Mononuclear cell (primary cell): Measurements from ENCODE around the gene VKORC1. TPM values are rescaled to one million over a fixed set of nuclear protein-coding genes. Genes with fewer than 3 reads are reported as not detected.

Experiments
- H3K27me3 ChIP-seq: 2 replicates; pipeline ENCODE4 v1.6.0; 2011; ENCODE audit warnings: low read length, control low read depth; ENCODE audit not compliant: insufficient read depth
- H3K4me1 ChIP-seq: 2 replicates; pipeline ENCODE4 v1.5.1; 2011; ENCODE audit warnings: mild to moderate bottlenecking, low read length, control low read depth; ENCODE audit not compliant: insufficient read depth
- H3K4me3 ChIP-seq: 2 replicates; pipeline ENCODE4 v1.5.1; 2011; ENCODE audit warnings: mild to moderate bottlenecking, low read length, moderate library complexity
- H3K9me3 ChIP-seq: 2 replicates; pipeline ENCODE4 v1.5.1; 2011; ENCODE audit warnings: low read depth, mild to moderate bottlenecking, control low read depth, low read length
- total RNA-seq: library from RNA; depleted of rRNA; stranded (reverse); fragments of >200 nt; gene quantifications from one replicate; pipeline ENCODE4 v1.2.3, GENCODE V29; 2012

The VKORC1 gene
- total RNA-seq, 1 donor, result 27.1 TPM

DNA sequence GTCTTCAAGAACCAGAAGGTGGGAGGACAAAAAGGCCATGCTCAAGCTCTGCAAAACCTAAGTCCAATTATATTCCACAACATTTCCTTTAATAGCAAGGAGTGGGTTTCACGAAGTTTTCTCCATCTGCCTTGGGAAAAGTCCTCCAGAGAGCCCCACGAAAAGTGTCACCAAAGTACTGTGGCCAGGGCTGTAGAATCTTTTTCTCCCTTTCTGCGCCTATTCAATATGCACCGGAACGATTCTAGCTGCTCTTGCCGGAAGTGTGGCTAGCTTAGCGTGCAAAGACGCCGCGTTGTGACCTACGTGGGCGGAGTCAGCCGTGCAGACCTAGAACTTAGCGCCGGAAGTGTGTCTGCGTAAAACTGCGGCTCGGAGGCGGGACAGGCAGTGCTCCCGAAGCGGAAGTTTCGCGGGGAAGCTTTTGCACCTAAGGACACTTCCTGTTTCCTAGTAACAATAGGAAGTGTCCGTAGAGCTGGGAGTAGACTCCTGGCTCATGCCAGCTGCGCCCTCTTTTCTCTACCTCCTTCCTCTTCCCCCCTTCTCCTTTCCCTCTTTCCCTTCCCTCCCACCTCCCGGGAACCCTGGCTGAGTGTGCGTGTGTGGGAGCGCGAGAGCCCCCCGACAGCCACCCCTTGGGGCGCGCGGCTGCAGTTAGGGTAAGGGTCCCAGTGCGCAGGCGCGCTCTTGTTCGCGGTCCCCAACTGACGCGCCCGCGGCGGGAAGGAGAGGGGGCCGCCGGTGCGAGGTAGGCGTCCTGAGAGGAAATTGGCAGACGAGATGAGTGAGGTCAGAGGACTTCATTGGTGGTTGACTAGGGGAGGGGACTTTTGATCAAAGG, 20.4 kb downstream of the VKORC1 start, which contains the start of the genes ZNF646 and ZNF668:
Gene ZNF646 (plus strand): TSS at position 453 of the 844 bp plus-strand sequence. CDS start 1,903 bp downstream, outside the sequence.
Gene ZNF668 (minus strand): TSS at position 271 of the 844 bp plus-strand sequence. CDS start 9,781 bp downstream, outside the sequence.
- Histone ChIP-seq H3K4me1 (peaks cover 36% of the 10 kb centered on the region), H3K27me3 (no peaks in the 10 kb centered on the region), H3K9me3 (no peaks in the 10 kb centered on the region), H3K4me3 (peak within 1 kb of the TSS; percentile 79)

DNA sequence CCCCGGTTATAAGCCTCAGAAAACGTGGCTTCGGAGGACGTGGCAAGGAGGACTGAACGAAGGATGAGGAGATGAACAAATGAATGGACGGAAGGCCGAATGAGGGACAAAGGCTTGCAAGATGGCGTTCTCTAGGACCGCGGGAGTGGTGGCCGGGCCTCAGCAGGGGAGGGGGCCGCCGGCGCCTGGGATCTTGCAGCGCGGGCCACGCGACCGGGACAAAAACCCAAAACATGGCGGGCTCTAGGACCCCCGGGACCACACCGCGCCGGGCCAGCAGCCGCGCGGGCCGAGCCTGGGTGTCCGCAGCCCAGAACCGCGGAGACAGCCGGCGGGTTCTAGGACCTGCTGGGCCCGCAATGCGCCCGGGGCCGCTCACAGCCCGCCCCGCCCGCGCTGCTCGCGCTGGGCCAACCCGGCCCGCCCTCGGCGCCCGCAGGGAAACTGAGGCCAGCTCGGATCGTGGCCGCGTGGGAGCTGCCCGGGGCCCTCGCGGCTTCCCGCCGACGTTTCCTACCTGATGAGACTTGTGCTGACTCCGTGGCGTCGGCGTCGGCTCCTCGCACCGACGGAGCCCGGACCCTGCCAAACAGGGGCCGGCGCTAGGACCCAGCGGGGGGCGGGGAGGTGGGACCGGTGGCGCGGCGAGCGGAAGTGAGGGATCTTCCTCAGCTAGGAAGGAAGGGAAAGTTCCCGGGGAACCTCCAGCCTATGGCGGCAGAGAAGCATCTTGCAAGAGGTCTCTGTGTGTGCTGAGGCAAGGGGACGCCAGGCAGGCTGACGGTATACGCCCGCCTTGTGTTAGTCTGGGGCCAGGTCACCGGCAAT, 21.2 kb downstream of the VKORC1 start:
- no peaks in the 10 kb centered on the region for H3K9me3 ChIP-seq
- H3K4me3 ChIP-seq, result peak overlapping the region; percentile 79
- H3K4me1 ChIP-seq, result peaks cover 31% of the 10 kb centered on the region
- no peaks in the 10 kb centered on the region for H3K27me3 ChIP-seq

- Histone ChIP-seq H3K4me3 (peak overlapping the region; percentile 79), H3K9me3 (no peaks in the 10 kb centered on the region), H3K4me1 (peaks cover 31% of the 10 kb centered on the region)
Measured at GRCh38 chr16:31072540-31073141, 22.0 kb downstream of the VKORC1 start.

GRCh38 chr16:31071861-31072260, 22.7 kb downstream of the VKORC1 start:
- peaks cover 31% of the 10 kb centered on the region for H3K4me1 ChIP-seq
- H3K4me3 ChIP-seq, result no peak overlapping the region
- H3K9me3 ChIP-seq, result no peaks in the 10 kb centered on the region
- no peaks in the 10 kb centered on the region for H3K27me3 ChIP-seq

More at GRCh38 chr16:31072540-31073141, 22.0 kb downstream of the VKORC1 start:
- no peaks in the 10 kb centered on the region for H3K27me3 ChIP-seq

DNA sequence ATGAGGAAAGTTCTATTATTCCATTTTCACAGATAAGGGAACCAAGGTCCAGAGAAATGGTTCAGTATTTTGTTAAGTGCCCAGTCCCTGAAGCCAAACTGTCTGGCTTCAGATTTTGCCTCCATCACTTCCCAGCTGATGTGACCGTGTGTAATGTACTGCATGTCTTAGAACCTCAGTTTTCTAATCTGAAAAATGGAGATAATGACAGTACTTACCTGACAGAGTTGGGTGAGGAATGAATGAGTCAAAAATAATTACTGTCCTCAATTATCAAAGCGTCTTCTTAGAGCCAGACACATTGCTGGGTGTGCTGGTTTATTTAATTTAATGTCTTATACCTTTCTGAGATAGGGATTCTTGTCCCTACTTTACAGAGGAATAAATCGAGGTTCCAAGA, 27.3 kb downstream of the VKORC1 start:
- H3K4me3 ChIP-seq, result no peak overlapping the region
- H3K4me1 ChIP-seq, result peaks cover 42% of the 10 kb centered on the region
- H3K9me3 ChIP-seq, result no peaks in the 10 kb centered on the region
- no peaks in the 10 kb centered on the region for H3K27me3 ChIP-seq

DNA sequence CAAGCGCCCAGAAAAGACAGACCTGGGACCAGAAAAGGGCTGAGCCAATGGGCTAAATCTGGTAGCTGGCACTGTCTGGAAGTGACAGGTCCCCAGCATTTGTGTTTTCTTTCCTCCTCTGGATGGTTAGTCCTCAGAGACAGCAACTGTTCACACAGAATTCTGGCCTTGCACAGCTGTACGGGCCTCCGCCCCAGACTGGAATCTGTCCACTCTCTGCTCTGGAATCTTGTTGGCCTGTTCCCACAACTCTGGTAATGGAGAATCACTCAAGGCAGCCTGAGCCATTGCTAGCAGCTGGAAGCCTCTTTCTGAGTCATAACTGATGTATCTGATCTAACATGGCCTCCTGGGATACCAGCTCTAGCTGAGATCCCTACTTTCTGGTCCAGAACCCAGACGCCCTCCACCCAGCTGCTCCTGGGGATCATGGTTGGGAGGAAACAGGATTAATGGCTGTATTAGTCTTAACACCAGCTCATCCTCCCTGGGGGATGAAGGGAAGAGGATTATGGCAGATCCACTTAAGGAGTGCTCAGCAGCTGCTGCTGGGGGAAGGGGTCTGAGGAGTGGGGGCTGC, 29.6 kb downstream of the VKORC1 start:
- no peaks in the 10 kb centered on the region for H3K27me3 ChIP-seq
- H3K9me3 ChIP-seq, result no peaks in the 10 kb centered on the region
- H3K4me3 ChIP-seq, result no peak overlapping the region
- H3K4me1 ChIP-seq, result peaks cover 40% of the 10 kb centered on the region

- no peaks in the 10 kb centered on the region for H3K9me3 ChIP-seq
- no peak overlapping the region for H3K4me3 ChIP-seq
- no peaks in the 10 kb centered on the region for H3K27me3 ChIP-seq
- peaks cover 40% of the 10 kb centered on the region for H3K4me1 ChIP-seq
Measured at GRCh38 chr16:31063843-31064611, 30.6 kb downstream of the VKORC1 start.

DNA sequence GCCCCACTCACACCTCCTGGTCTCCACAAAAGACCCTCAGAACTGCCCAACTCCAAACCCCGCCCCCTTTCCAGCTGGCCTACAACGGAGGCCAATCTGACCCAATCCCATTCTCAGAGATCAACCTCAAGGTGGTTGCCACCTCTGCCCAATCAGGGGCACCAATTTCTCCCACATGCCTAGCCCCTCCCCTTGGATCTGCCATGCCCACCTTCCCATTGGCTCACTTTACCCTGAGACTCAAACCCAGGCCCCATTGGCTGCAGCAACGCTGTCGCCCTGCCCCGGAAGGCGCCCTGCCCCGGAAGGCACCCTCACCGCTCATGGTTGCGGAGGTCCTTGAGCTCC, 31.1 kb downstream of the VKORC1 start:
- H3K4me1 ChIP-seq, result peaks cover 40% of the 10 kb centered on the region
- H3K4me3 ChIP-seq, result no peak overlapping the region
- H3K9me3 ChIP-seq, result no peaks in the 10 kb centered on the region
- H3K27me3 ChIP-seq, result no peaks in the 10 kb centered on the region

- Histone ChIP-seq H3K27me3 (no peaks in the 10 kb centered on the region), H3K4me3 (no peak overlapping the region), H3K9me3 (no peaks in the 10 kb centered on the region), H3K4me1 (peaks cover 40% of the 10 kb centered on the region)
Measured at GRCh38 chr16:31061813-31062440, 32.7 kb downstream of the VKORC1 start.

DNA sequence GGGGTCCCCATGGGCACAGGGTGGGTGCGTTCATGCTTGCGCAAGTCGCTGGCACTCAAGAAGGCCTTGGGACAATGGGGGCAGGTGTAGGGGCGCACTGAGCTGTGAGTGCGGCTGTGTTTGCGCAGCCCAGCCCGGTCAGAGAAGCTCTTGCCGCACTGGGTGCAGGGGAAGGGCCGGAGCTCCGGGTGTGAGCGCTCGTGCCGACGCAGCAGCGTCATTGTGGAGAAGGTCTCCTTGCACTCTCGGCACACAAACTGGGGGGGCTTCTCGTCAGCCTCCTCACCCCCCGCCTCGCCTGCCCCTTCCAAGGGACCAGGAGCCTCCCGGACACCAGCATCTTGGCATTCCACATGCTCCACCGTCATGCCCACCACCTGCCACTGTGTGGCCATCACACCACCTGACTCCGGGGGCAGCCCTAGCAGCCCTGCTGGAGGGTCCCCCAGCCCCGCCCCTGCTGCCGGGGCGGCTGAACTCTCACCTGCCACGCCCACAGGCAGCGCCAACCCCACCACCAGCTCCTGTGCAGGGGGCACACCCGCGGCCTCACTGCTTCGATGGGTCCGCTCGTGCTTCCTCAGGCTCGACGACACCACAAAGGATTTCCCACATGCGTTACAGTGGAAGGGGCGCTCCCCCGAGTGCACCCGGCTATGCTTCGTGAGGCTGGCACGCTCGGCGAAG, 33.3 kb downstream of the VKORC1 start:
- peaks cover 36% of the 10 kb centered on the region for H3K4me1 ChIP-seq
- H3K4me3 ChIP-seq, result no peak overlapping the region
- no peaks in the 10 kb centered on the region for H3K9me3 ChIP-seq
- H3K27me3 ChIP-seq, result no peaks in the 10 kb centered on the region

- Histone ChIP-seq H3K4me1 (peaks cover 7% of the 10 kb centered on the region), H3K9me3 (no peaks in the 10 kb centered on the region), H3K27me3 (no peaks in the 10 kb centered on the region), H3K4me3 (no peak overlapping the region)
Measured at GRCh38 chr16:31055613-31056012, 39.0 kb downstream of the VKORC1 start.

DNA sequence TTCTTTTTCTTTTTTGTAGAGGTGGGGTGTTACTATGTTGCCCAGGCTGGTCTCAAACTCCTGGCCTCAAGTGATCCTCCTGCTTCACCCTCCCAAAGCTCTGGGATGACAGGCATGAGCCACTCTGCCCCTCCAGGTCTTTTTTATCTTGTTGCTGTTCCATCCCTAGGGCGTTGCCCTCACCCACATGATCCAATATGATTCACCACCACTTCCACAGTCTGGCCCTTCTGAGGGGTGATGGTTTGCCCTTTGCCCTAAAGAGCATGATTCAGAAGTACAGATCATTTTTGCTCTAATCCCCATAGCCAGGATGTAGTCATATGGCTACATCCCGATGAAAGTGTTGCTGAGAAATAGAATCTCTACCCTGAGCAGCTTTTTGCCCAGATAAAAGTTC, 42.5 kb downstream of the VKORC1 start:
- no peaks in the 10 kb centered on the region for H3K27me3 ChIP-seq

GRCh38 chr16:31050280-31051030, 44.1 kb downstream of the VKORC1 start:
- Histone ChIP-seq H3K9me3 (no peaks in the 10 kb centered on the region), H3K27me3 (no peaks in the 10 kb centered on the region), H3K4me1 (peaks cover 10% of the 10 kb centered on the region), H3K4me3 (no peak overlapping the region)

More for the DNA sequence above, 42.5 kb downstream of the VKORC1 start:
- Histone ChIP-seq H3K9me3 (no peaks in the 10 kb centered on the region), H3K4me1 (peaks cover 10% of the 10 kb centered on the region), H3K4me3 (no peak overlapping the region)
